Testis (tissue), 3 donors: ENCODE results near the gene SPTLC2. TPM values are rescaled to one million over a fixed set of nuclear protein-coding genes. Genes with fewer than 3 reads are reported as not detected.

Experiments used
- DNase-seq: peaks from one replicate; pipeline ENCODE4 v3.0.0-alpha.2; 2019
- H3K27ac ChIP-seq, 2 donors: fragments of 200-600 bp; sonication (generic); one replicate each; pipeline ENCODE4 v1.5.1; 2019
- H3K27me3 ChIP-seq: fragments of 200-600 bp; sonication (generic); one replicate; pipeline ENCODE4 v1.5.1; 2019
- H3K36me3 ChIP-seq: fragments of 200-600 bp; sonication (generic); one replicate; pipeline ENCODE4 v1.5.1; 2017; ENCODE audit warnings: low read depth; ENCODE audit errors: missing control alignments
- H3K4me1 ChIP-seq: fragments of 200-600 bp; sonication (generic); one replicate; pipeline ENCODE4 v1.5.1; 2019
- H3K4me3 ChIP-seq, 2 donors: fragments of 200-600 bp; sonication (generic); one replicate each; pipeline ENCODE4 v1.5.1; 2017 to 2019
- H3K9me3 ChIP-seq: fragments of 200-600 bp; sonication (generic); one replicate; pipeline ENCODE4 v1.5.1; 2017
- CTCF ChIP-seq, 3 experiments: fragments of 450-650 bp in 2 of 3; fragments of 200-600 bp in 1 of 3; sonication (generic) in 1 of 3; IDR thresholded peaks; one replicate each; pipeline ENCODE4 v1.5.1; 2016 to 2019; ENCODE audit warnings: antibody characterized with exemption in 3 of 3, mild to moderate bottlenecking in 2 of 3, moderate library complexity in 1 of 3
- POLR2A ChIP-seq: fragments of 450-650 bp; IDR thresholded peaks from one replicate; pipeline ENCODE4 v1.6.1; 2017; ENCODE audit warnings: antibody characterized with exemption, mild to moderate bottlenecking, moderate library complexity
- WGBS, 2 donors: methylation state at CpG; one replicate each; pipeline ENCODE4 v1.1.5; 2018; 5-methylcytosine and 5-hydroxymethylcytosine counted together
- intact Hi-C: fragments of 100-400 bp; cut with DNase I; formaldehyde crosslinking; loops from one replicate; pipeline ENCODE4 v1.15.1; 2023; ENCODE audit warnings: low total_unique reads
- polyA plus RNA-seq: library from polyadenylated mRNA; stranded (reverse); fragments of 350-450 nt; fragmentation: Illumina TruSeq; extraction: RNeasy Lipid Tissue Mini Kit (QIAGEN cat#74804); gene quantifications from one replicate; pipeline ENCODE4 v1.2.3, GENCODE V29; 2014; ENCODE audit warnings: low read depth, low replicate concordance; ENCODE audit not compliant: insufficient read depth
- total RNA-seq, 2 donors: library from RNA; depleted of rRNA; stranded (reverse); fragments of >200 nt; gene quantifications; one replicate each; pipeline ENCODE4 v1.2.3, GENCODE V29; 2016

Gene SPTLC2
- total and polyA plus RNA-seq, 3 donors from 2014 or later = 11.1 to 24.5 (median 21.5) TPM

GRCh38 chr14:77508876-77509275 lies 107.6 kb downstream of the SPTLC2 start:
- no peak for DNase-seq
- H3K36me3 ChIP-seq = no peaks in the 10 kb centered on the region

GRCh38 chr14:77508249-77508648 lies 108.2 kb downstream of the SPTLC2 start:
- DNase-seq = no peak
- Histone ChIP-seq H3K27ac (no peak overlapping the region), H3K4me1 (no peaks in the 10 kb centered on the region), H3K36me3 (no peaks in the 10 kb centered on the region), H3K9me3 (no peaks in the 10 kb centered on the region), H3K4me3 (no peak overlapping the region), H3K27me3 (no peaks in the 10 kb centered on the region)
- intact Hi-C loops = no loop called here
- WGBS, 2 donors = 85 to 89% methylated on average over 4 of the region's 4 CpGs
- TF ChIP-seq CTCF (IDR thresholded peaks at IDR 0.05) (no peak), POLR2A (no peak)

More at GRCh38 chr14:77508876-77509275, 107.6 kb downstream of the SPTLC2 start:
- no peak for TF ChIP-seq CTCF (IDR thresholded peaks at IDR 0.05)
- no peak for TF ChIP-seq POLR2A
- 94 to 95% methylated on average over 3 of the region's 3 CpGs for WGBS, 2 donors
- Histone ChIP-seq H3K27me3 (no peaks in the 10 kb centered on the region), H3K4me3 (no peak overlapping the region), H3K4me1 (no peaks in the 10 kb centered on the region), H3K27ac (no peak overlapping the region), H3K9me3 (no peaks in the 10 kb centered on the region)
- intact Hi-C loops = no loop called here

- Histone ChIP-seq H3K27ac (no peak overlapping the region), H3K4me3 (no peak overlapping the region), H3K4me1 (no peaks in the 10 kb centered on the region), H3K36me3 (no peaks in the 10 kb centered on the region), H3K9me3 (no peaks in the 10 kb centered on the region), H3K27me3 (no peaks in the 10 kb centered on the region)
- intact Hi-C loops = no loop called here
- WGBS, 2 donors = 100% methylated on average over 3 of the region's 3 CpGs
- no peak for DNase-seq
- TF ChIP-seq POLR2A (no peak), CTCF (IDR thresholded peaks at IDR 0.05) (no peak)
These were observed 108.7 kb downstream of the SPTLC2 start for GRCh38 chr14:77507762-77508161.

- H3K4me3 ChIP-seq = no peak overlapping the region
- no peaks in the 10 kb centered on the region for H3K4me1 ChIP-seq
- WGBS, 2 donors = 70 to 74% methylated on average over 4 of the region's 4 CpGs
- H3K9me3 ChIP-seq = no peaks in the 10 kb centered on the region
- no peaks in the 10 kb centered on the region for H3K36me3 ChIP-seq
- H3K27ac ChIP-seq = no peak overlapping the region
- no peaks in the 10 kb centered on the region for H3K27me3 ChIP-seq
- no peak for TF ChIP-seq POLR2A
- intact Hi-C loops = no loop called here
- no peak for DNase-seq
These were observed 111.4 kb downstream of the SPTLC2 start for GRCh38 chr14:77505031-77505430.

- no peak for TF ChIP-seq CTCF (IDR thresholded peaks at IDR 0.05)
- TF ChIP-seq POLR2A = no peak
- Histone ChIP-seq H3K36me3 (no peaks in the 10 kb centered on the region), H3K4me1 (peaks cover 5% of the 10 kb centered on the region), H3K27ac (no peak overlapping the region), H3K4me3 (no peak overlapping the region), H3K27me3 (no peaks in the 10 kb centered on the region), H3K9me3 (no peaks in the 10 kb centered on the region)
- WGBS, 2 donors = 83 to 92% methylated on average over 5 of the region's 5 CpGs
- intact Hi-C loops = no loop called here
- no peak for DNase-seq
These were observed 113.3 kb downstream of the SPTLC2 start for GRCh38 chr14:77503138-77503537.
